WTC11 (cell line): Measurements from ENCODE around the gene MAP3K5. TPM values are rescaled to one million over a fixed set of nuclear protein-coding genes. Genes with fewer than 3 reads are reported as not detected.

Experiments used
- ATAC-seq: fragments of 200-7000 bp; cut with Tn5 transposase; 2 replicates; pipeline ENCODE4 v1.10.0; 2021; ENCODE audit warnings: mild to moderate bottlenecking, moderate library complexity
- CTCF ChIA-PET: fragments of 300-600 bp; sonication (Branson Sonifier 250); formaldehyde crosslinking; loops from one replicate; lab custom pipeline; 2021; ENCODE audit warnings: antibody characterized with exemption; lab: Charles Lee
- POLR2A ChIA-PET: fragments of 350-600 bp; sonication (Branson Sonifier 250); formaldehyde crosslinking; loops from one replicate; lab custom pipeline; 2021; ENCODE audit warnings: antibody characterized with exemption; lab: Charles Lee
- DNase-seq: peaks from one replicate; pipeline ENCODE4 v3.0.0; 2021; ENCODE audit warnings: low spot score
- H3K27ac Mint-ChIP-seq: 2 replicates; pipeline ENCODE4 v1.8.0; 2021; ENCODE audit warnings: mixed read lengths
- H3K27me3 Mint-ChIP-seq: 2 replicates; pipeline ENCODE4 v1.8.0; 2021; ENCODE audit warnings: low read depth, mild to moderate bottlenecking, moderate library complexity, mixed read lengths
- H3K36me3 Mint-ChIP-seq: 2 replicates; pipeline ENCODE4 v1.8.0; 2021; ENCODE audit warnings: mixed read lengths
- H3K4me1 Mint-ChIP-seq: 2 replicates; pipeline ENCODE4 v1.8.0; 2022; ENCODE audit warnings: mixed read lengths
- H3K4me3 Mint-ChIP-seq: 2 replicates; pipeline ENCODE4 v1.8.0; 2021; ENCODE audit warnings: mild to moderate bottlenecking, moderate library complexity, mixed read lengths
- H3K9me3 Mint-ChIP-seq: 2 replicates; pipeline ENCODE4 v1.8.0; 2021; ENCODE audit warnings: mixed read lengths
- CBFB ChIP-seq: sonication (generic); formaldehyde crosslinking; IDR thresholded peaks from 2 replicates; pipeline ENCODE4 v1.8.1; 2022; ENCODE audit warnings: mild to moderate bottlenecking, low read depth, missing genetic modification reagents
- FOXJ3 ChIP-seq: sonication (generic); formaldehyde crosslinking; IDR thresholded peaks from 2 replicates; pipeline ENCODE4 v1.9.0; 2021; ENCODE audit warnings: missing genetic modification reagents, mild to moderate bottlenecking, borderline replicate concordance
- GTF2I ChIP-seq: fragments of 250-450 bp; sonication (Bioruptor Pico); conservative IDR thresholded peaks from 2 replicates; pipeline ENCODE4 v1.4.0; 2021; ENCODE audit warnings: mild to moderate bottlenecking
- JAZF1 ChIP-seq: fragments of 250-450 bp; sonication (Bioruptor Pico); IDR thresholded peaks from 2 replicates; pipeline ENCODE4 v1.9.0; 2021; ENCODE audit warnings: moderate library complexity, mild to moderate bottlenecking, inconsistent platforms
- MAX ChIP-seq: sonication (generic); formaldehyde crosslinking; IDR thresholded peaks from 2 replicates; pipeline ENCODE4 v1.8.0; 2022; ENCODE audit warnings: mild to moderate bottlenecking, missing genetic modification reagents
- RORB ChIP-seq: fragments of 250-450 bp; sonication (Bioruptor Pico); IDR thresholded peaks from 2 replicates; pipeline ENCODE4 v1.9.0; 2021; ENCODE audit warnings: mild to moderate bottlenecking
- STAT6 ChIP-seq: sonication (generic); formaldehyde crosslinking; conservative IDR thresholded peaks from 2 replicates; pipeline ENCODE4 v1.8.1; 2023; ENCODE audit warnings: mild to moderate bottlenecking, low read depth, missing genetic modification reagents, moderate library complexity
- ZNF138 ChIP-seq: sonication (generic); formaldehyde crosslinking; conservative IDR thresholded peaks from 2 replicates; pipeline ENCODE4 v1.8.1; 2022; ENCODE audit warnings: mild to moderate bottlenecking, moderate library complexity, missing genetic modification reagents
- ZNF219 ChIP-seq: sonication (generic); formaldehyde crosslinking; IDR thresholded peaks from 2 replicates; pipeline ENCODE4 v1.8.0; 2023; ENCODE audit warnings: missing genetic modification reagents, mild to moderate bottlenecking, borderline replicate concordance
- ZNF263 ChIP-seq: sonication (generic); formaldehyde crosslinking; IDR thresholded peaks from 2 replicates; pipeline ENCODE4 v1.8.1; 2022; ENCODE audit warnings: low read depth, mild to moderate bottlenecking, moderate library complexity, missing genetic modification reagents
- ZNF281 ChIP-seq: sonication (generic); formaldehyde crosslinking; IDR thresholded peaks from 2 replicates; pipeline ENCODE4 v1.8.0; 2023; ENCODE audit warnings: mild to moderate bottlenecking, missing genetic modification reagents
- ZNF532 ChIP-seq: fragments of 250-450 bp; sonication (Bioruptor Pico); IDR thresholded peaks from 2 replicates; pipeline ENCODE4 v1.9.0; 2021; ENCODE audit warnings: mild to moderate bottlenecking, borderline replicate concordance
- total RNA-seq: library from RNA; stranded (reverse); gene quantifications from 3 replicates; pipeline ENCODE4 v1.2.3, GENCODE V29; 2021
- TF ChIP-seq, protein P1 (sequence below): fragments of 250-450 bp; sonication (Bioruptor Pico); IDR thresholded peaks from 2 replicates; pipeline ENCODE4 v1.9.0; 2021; ENCODE audit warnings: moderate library complexity, mild to moderate bottlenecking, inconsistent platforms, borderline replicate concordance
- TF ChIP-seq, protein P2 (sequence below): sonication (generic); formaldehyde crosslinking; IDR thresholded peaks from 2 replicates; pipeline ENCODE4 v1.8.1; 2023; ENCODE audit warnings: mild to moderate bottlenecking, missing genetic modification reagents, moderate library complexity
- TF ChIP-seq, protein P3 (sequence below): sonication (generic); formaldehyde crosslinking; conservative IDR thresholded peaks from 2 replicates; pipeline ENCODE4 v1.8.1; 2022; ENCODE audit warnings: mild to moderate bottlenecking, missing genetic modification reagents

Gene MAP3K5
- total RNA-seq, 1 experiment from 2014 or later: 1.6 TPM

DNA sequence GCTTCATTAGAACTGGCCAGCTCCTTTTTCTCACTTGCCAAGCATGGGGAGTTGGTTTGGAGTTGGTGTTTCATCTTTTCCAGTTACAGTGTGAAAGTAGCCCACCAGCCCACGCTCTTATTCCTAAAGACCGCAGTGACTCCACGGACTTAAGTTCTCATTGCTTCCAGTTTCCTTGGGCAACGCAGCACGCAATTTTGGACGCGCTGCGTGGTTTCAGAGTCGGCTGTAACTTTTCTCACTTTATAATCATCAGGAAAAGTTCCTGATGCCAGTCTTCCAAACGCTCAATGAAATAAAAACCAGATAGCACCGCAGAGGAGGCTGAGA, 29.7 kb upstream of the MAP3K5 start (continued):
- TF ChIP-seq ZNF532: no peak
- no peak for TF ChIP-seq ZNF263 (CRISPR knock-in tag)
- TF ChIP-seq, protein P1, sequence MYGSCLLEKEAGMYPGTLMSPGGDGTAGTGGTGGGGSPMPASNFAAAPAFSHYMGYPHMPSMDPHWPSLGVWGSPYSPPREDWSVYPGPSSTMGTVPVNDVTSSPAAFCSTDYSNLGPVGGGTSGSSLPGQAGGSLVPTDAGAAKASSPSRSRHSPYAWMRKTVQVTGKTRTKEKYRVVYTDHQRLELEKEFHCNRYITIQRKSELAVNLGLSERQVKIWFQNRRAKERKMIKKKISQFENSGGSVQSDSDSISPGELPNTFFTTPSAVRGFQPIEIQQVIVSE (CRISPR knock-in tag): no peak
- TF ChIP-seq ZNF281 (CRISPR knock-in tag): no peak
- TF ChIP-seq, protein P2, sequence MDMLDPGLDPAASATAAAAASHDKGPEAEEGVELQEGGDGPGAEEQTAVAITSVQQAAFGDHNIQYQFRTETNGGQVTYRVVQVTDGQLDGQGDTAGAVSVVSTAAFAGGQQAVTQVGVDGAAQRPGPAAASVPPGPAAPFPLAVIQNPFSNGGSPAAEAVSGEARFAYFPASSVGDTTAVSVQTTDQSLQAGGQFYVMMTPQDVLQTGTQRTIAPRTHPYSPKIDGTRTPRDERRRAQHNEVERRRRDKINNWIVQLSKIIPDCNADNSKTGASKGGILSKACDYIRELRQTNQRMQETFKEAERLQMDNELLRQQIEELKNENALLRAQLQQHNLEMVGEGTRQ (CRISPR knock-in tag): no peak
- TF ChIP-seq RORB (CRISPR knock-in tag): no peak
- TF ChIP-seq ZNF138 (CRISPR knock-in tag): no peak
- no peak for TF ChIP-seq CBFB
- no peak for TF ChIP-seq ZNF219 (CRISPR knock-in tag)
- no peak for TF ChIP-seq GTF2I (CRISPR knock-in tag)

DNA sequence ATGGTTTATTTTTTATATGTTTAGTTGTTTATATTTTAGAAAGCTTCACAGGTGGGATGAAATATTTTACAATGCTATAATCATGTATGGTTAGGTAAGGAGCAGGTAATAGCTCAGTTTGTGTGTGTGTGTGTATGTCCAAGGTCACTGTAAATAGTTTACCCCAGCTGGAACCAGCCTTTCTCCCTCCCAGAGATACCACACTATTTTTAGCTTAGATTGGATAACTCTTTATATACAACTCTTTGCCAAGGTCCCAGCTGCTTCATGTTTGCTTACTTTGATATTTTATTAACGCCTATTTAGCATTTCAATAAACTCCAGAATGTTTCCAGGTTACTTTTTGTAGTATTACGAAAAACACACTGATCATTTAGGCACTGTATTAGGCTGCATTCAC, 28.3 kb upstream of the MAP3K5 start:
- DNase-seq (no peak), ATAC-seq (no peak)
- Mint-ChIP-seq H3K9me3 (no peaks in the 10 kb centered on the region), H3K36me3 (peaks cover 13% of the 10 kb centered on the region), H3K4me3 (no peak overlapping the region), H3K27me3 (peaks cover 39% of the 10 kb centered on the region), H3K4me1 (peaks cover 13% of the 10 kb centered on the region), H3K27ac (no peak overlapping the region)
- TF ChIP-seq STAT6 (CRISPR knock-in tag) (no peak), FOXJ3 (CRISPR knock-in tag) (no peak), MAX (CRISPR knock-in tag) (no peak), JAZF1 (CRISPR knock-in tag) (no peak), ZNF138 (CRISPR knock-in tag) (no peak)
- TF ChIP-seq, protein P3, sequence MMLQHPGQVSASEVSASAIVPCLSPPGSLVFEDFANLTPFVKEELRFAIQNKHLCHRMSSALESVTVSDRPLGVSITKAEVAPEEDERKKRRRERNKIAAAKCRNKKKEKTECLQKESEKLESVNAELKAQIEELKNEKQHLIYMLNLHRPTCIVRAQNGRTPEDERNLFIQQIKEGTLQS: no peak
- ChIA-PET POLR2A (no interaction called here), CTCF (no interaction called here)
